GM23338 (cell line): ENCODE results near the gene C1RL. TPM values are rescaled to one million over a fixed set of nuclear protein-coding genes. Genes with fewer than 3 reads are reported as not detected.

Experiments
- ATAC-seq: fragments of 200-7000 bp; cut with Tn5 transposase; 3 replicates; pipeline ENCODE4 v1.9.1; 2020
- DNase-seq: peaks from one replicate; pipeline ENCODE4 v3.0.0-alpha.2; 2015; ENCODE audit warnings: low spot score
- H2AFZ ChIP-seq: fragments of 200-600 bp; sonication (generic); 2 replicates; pipeline ENCODE4 v1.8.0; 2016; ENCODE audit warnings: antibody characterized with exemption, mild to moderate bottlenecking, moderate library complexity
- H3F3A ChIP-seq: fragments of 200-600 bp; sonication (generic); replicated peaks from 2 replicates; pipeline ENCODE4 v1.8.0; 2017; ENCODE audit warnings: antibody characterized with exemption, mixed run types, low read depth
- H3K27ac ChIP-seq: fragments of 200-600 bp; sonication (generic); 2 replicates; pipeline ENCODE4 v1.6.1; 2016; ENCODE audit warnings: low read depth
- H3K27me3 ChIP-seq: fragments of 200-600 bp; sonication (generic); 2 replicates; pipeline ENCODE4 v1.8.0; 2016; ENCODE audit warnings: mild to moderate bottlenecking, mixed run types, moderate library complexity; ENCODE audit not compliant: insufficient read depth
- H3K36me3 ChIP-seq: fragments of 200-600 bp; sonication (generic); 2 replicates; pipeline ENCODE4 v1.8.0; 2016; ENCODE audit warnings: mild to moderate bottlenecking; ENCODE audit not compliant: insufficient read depth
- H3K4me1 ChIP-seq: fragments of 200-600 bp; sonication (generic); 2 replicates; pipeline ENCODE4 v1.8.0; 2016; ENCODE audit warnings: mild to moderate bottlenecking, moderate library complexity; ENCODE audit not compliant: insufficient read depth
- H3K4me2 ChIP-seq: fragments of 200-600 bp; sonication (generic); 2 replicates; pipeline ENCODE4 v1.7.1; 2017; ENCODE audit warnings: mixed run types
- H3K4me3 ChIP-seq: fragments of 200-600 bp; sonication (generic); 2 replicates; pipeline ENCODE4 v1.6.1; 2016; ENCODE audit warnings: mixed run types
- H3K79me2 ChIP-seq: fragments of 200-600 bp; sonication (generic); replicated peaks from 2 replicates; pipeline ENCODE4 v1.8.0; 2017; ENCODE audit warnings: mild to moderate bottlenecking; ENCODE audit not compliant: insufficient read depth
- H3K9me2 ChIP-seq: fragments of 200-600 bp; sonication (generic); 2 replicates; pipeline ENCODE4 v1.8.0; 2017; ENCODE audit not compliant: insufficient read depth
- H4K20me1 ChIP-seq: fragments of 200-600 bp; sonication (generic); replicated peaks from 2 replicates; pipeline ENCODE4 v1.8.0; 2017; ENCODE audit warnings: mild to moderate bottlenecking; ENCODE audit not compliant: insufficient read depth
- H3K27ac Mint-ChIP-seq: 2 replicates; pipeline ENCODE4 v1.8.0; 2020; ENCODE audit warnings: inconsistent platforms, mild to moderate bottlenecking, moderate library complexity, mixed read lengths
- H3K27me3 Mint-ChIP-seq: 3 replicates; pipeline ENCODE4 v1.8.0; 2022; ENCODE audit warnings: low read depth, mild to moderate bottlenecking, moderate library complexity, mixed read lengths, inconsistent platforms; ENCODE audit not compliant: insufficient read depth, poor library complexity
- H3K36me3 Mint-ChIP-seq: 3 replicates; pipeline ENCODE4 v1.8.0; 2021; ENCODE audit warnings: low read depth, mild to moderate bottlenecking, inconsistent platforms, moderate library complexity, mixed read lengths
- H3K4me1 Mint-ChIP-seq: 3 replicates; pipeline ENCODE4 v1.8.0; 2020; ENCODE audit warnings: mild to moderate bottlenecking, inconsistent platforms, mixed read lengths
- H3K4me3 Mint-ChIP-seq: 3 replicates; pipeline ENCODE4 v1.8.0; 2021; ENCODE audit warnings: moderate library complexity, mild to moderate bottlenecking, inconsistent platforms, mixed read lengths
- H3K9me3 Mint-ChIP-seq: 3 replicates; pipeline ENCODE4 v1.8.0; 2020; ENCODE audit warnings: moderate library complexity, mild to moderate bottlenecking, inconsistent platforms, mixed read lengths
- EZH2 ChIP-seq: fragments of 200-600 bp; sonication (generic); IDR thresholded peaks from one replicate; pipeline ENCODE4 v1.8.0; 2017; ENCODE audit warnings: antibody characterized with exemption, mild to moderate bottlenecking, low read depth; ENCODE audit not compliant: unreplicated experiment
- JUNB ChIP-seq: IDR thresholded peaks from one replicate; pipeline ENCODE4 v1.6.1; 2016; ENCODE audit warnings: antibody characterized with exemption; ENCODE audit not compliant: unreplicated experiment
- NANOG ChIP-seq: IDR thresholded peaks from 2 replicates; pipeline ENCODE4 v1.6.1; 2016; ENCODE audit warnings: antibody characterized with exemption, borderline replicate concordance
- POLR2AphosphoS5 ChIP-seq: IDR thresholded peaks from 2 replicates; pipeline ENCODE4 v1.6.1; 2016; ENCODE audit warnings: antibody characterized with exemption, low read depth
- REST ChIP-seq: IDR thresholded peaks from one replicate; pipeline ENCODE4 v1.6.1; 2018; ENCODE audit warnings: antibody characterized with exemption; ENCODE audit not compliant: unreplicated experiment
- STAT1 ChIP-seq: IDR thresholded peaks from one replicate; pipeline ENCODE4 v1.6.1; 2016; ENCODE audit warnings: antibody characterized with exemption; ENCODE audit not compliant: unreplicated experiment
- ZNF114 ChIP-seq: fragments of 250-450 bp; sonication (Bioruptor Pico); IDR thresholded peaks from 2 replicates; pipeline ENCODE4 v1.5.0; 2020; ENCODE audit warnings: mild to moderate bottlenecking, moderate library complexity
- ZNF462 ChIP-seq: fragments of 250-450 bp; sonication (Bioruptor Pico); IDR thresholded peaks from 2 replicates; pipeline ENCODE4 v1.5.0; 2020; ENCODE audit warnings: mild to moderate bottlenecking, moderate library complexity
- polyA plus RNA-seq: library from polyadenylated mRNA; unstranded; fragments of >200 nt; fragmentation: Nextera tagmentation; extraction: Ambion mirVana; gene quantifications from 2 replicates; pipeline ENCODE4 v1.2.1, GENCODE V29; 2016
- total RNA-seq: library from RNA; depleted of rRNA; stranded (reverse); fragments of >200 nt; shearing (Covaris generic); gene quantifications from 2 replicates; pipeline ENCODE4 v1.2.3, GENCODE V29; 2014
- TF ChIP-seq, protein P1 (sequence below), 2 experiments: fragments of 200-600 bp in 1 of 2; sonication (generic) in 1 of 2; conservative IDR thresholded peaks; 2 replicates each; pipeline versions ENCODE4 v1.5.1 to v1.6.1; 2016 to 2017; ENCODE audit warnings: antibody characterized with exemption in 2 of 2, low read depth in 2 of 2, mild to moderate bottlenecking in 2 of 2, moderate library complexity in 1 of 2
- TF ChIP-seq, protein P2 (sequence below): IDR thresholded peaks from 2 replicates; pipeline ENCODE4 v1.6.1; 2016; ENCODE audit warnings: antibody characterized with exemption

C1RL gene
- total and polyA plus RNA-seq, 2 experiments from 2014 or later: 7.3 to 8.8 TPM

DNA sequence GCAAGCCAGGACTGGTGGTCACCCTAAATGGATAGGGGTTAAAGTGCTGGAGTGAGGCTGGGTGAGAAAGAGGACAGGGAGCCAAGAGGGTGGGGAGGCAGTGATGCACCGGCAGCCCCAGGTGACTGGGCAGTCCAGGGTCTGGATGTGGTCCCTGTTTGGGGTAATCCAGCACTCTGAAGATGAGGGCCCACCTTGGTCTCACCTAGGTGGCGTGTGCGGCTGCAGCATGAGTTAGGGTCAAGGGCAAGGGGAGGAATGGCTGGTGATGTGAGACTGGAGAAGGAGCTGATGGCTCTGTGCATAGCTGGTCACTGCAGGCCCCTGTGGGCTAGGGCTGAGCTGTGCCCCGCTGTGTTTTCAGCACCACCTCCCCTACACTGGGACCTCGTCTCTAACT lies 1.6 kb upstream of the C1RL start (continued):
- TF ChIP-seq, protein P1, sequence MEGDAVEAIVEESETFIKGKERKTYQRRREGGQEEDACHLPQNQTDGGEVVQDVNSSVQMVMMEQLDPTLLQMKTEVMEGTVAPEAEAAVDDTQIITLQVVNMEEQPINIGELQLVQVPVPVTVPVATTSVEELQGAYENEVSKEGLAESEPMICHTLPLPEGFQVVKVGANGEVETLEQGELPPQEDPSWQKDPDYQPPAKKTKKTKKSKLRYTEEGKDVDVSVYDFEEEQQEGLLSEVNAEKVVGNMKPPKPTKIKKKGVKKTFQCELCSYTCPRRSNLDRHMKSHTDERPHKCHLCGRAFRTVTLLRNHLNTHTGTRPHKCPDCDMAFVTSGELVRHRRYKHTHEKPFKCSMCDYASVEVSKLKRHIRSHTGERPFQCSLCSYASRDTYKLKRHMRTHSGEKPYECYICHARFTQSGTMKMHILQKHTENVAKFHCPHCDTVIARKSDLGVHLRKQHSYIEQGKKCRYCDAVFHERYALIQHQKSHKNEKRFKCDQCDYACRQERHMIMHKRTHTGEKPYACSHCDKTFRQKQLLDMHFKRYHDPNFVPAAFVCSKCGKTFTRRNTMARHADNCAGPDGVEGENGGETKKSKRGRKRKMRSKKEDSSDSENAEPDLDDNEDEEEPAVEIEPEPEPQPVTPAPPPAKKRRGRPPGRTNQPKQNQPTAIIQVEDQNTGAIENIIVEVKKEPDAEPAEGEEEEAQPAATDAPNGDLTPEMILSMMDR (conservative IDR thresholded peaks at IDR 0.05; ENCODE audit: low read depth in 2 of 2): no peak

DNA sequence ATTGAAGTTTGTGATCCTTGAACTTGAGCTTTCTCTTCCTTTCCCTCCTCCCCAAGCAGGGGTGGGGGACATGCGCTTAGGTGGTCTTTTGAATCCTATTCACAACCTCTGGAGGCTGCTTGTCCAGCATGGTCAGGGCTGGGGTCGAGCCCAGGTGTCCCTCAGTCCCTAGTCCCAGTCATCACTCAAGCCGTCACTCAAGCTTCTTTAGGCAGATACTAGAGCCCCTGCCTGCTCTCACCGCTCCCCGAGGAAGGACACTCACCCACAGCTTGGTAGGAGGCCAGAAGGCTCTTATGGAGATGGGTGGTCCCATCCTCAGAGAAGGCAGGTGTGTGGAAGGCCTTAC lies 532 bp upstream of the C1RL start:
- H3K4me1 Mint-ChIP-seq: peaks cover 16% of the 10 kb centered on the region
- Histone ChIP-seq H3F3A (no peaks in the 10 kb centered on the region), H3K79me2 (peaks cover 14% of the 10 kb centered on the region; the same call in 1 of the 2 replicates), H2AFZ (no peak overlapping the region), H4K20me1 (no peaks in the 10 kb centered on the region; the same call in 1 of the 2 replicates), H3K27ac (no peak overlapping the region), H3K4me3 (peak overlapping the region; percentile 81), H3K9me2 (no peaks in the 10 kb centered on the region), H3K4me1 (peaks cover 12% of the 10 kb centered on the region), H3K27me3 (no peaks in the 10 kb centered on the region), H3K36me3 (no peaks in the 10 kb centered on the region), H3K4me2 (peak overlapping the region; percentile 70)
- H3K27me3 Mint-ChIP-seq: peaks cover 20% of the 10 kb centered on the region
- peaks cover 23% of the 10 kb centered on the region for H3K36me3 Mint-ChIP-seq
- H3K4me3 Mint-ChIP-seq: peak overlapping the region; percentile 94
- DNase-seq (no peak), ATAC-seq (no peak)
- H3K27ac Mint-ChIP-seq: peak overlapping the region; percentile 60; the same call in 1 of the 2 replicates
- H3K9me3 Mint-ChIP-seq: peaks cover 16% of the 10 kb centered on the region
- TF ChIP-seq EZH2 (no peak), NANOG (no peak), REST (no peak), JUNB (no peak), ZNF114 (CRISPR knock-in tag) (no peak), POLR2AphosphoS5 (no peak), ZNF462 (no peak), STAT1 (no peak)
- TF ChIP-seq, protein P1 (conservative IDR thresholded peaks at IDR 0.05; ENCODE audit: low read depth in 2 of 2): no peak
- TF ChIP-seq, protein P2, sequence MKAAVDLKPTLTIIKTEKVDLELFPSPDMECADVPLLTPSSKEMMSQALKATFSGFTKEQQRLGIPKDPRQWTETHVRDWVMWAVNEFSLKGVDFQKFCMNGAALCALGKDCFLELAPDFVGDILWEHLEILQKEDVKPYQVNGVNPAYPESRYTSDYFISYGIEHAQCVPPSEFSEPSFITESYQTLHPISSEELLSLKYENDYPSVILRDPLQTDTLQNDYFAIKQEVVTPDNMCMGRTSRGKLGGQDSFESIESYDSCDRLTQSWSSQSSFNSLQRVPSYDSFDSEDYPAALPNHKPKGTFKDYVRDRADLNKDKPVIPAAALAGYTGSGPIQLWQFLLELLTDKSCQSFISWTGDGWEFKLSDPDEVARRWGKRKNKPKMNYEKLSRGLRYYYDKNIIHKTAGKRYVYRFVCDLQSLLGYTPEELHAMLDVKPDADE: no peak
